PC-3 (cell line): Measurements from ENCODE around the gene ADAM19. TPM values are rescaled to one million over a fixed set of nuclear protein-coding genes. Genes with fewer than 3 reads are reported as not detected.
"Not testable (repeated sequence)": the region's sequence is repeated elsewhere in the genome, so short reads cannot be mapped to it uniquely, and the experiment has no call there.

Experiments
- ATAC-seq: fragments of 200-7000 bp; cut with Tn5 transposase; 2 replicates; pipeline ENCODE4 v1.9.1; 2020; ENCODE audit warnings: mild to moderate bottlenecking, moderate library complexity
- BruUV-seq: library from RNA; stranded (reverse); fragments of 400-500 nt; replicated peaks from 2 replicates; lab custom pipeline; 2021; lab: Mats Ljungman, UMichigan
- CTCF ChIA-PET: fragments of 300-600 bp; sonication (Branson Sonifier 250); formaldehyde crosslinking; loops from one replicate; lab custom pipeline; 2022; ENCODE audit warnings: antibody characterized with exemption; lab: Charles Lee
- POLR2A ChIA-PET: fragments of 300-600 bp; sonication (Branson Sonifier 250); formaldehyde crosslinking; loops from one replicate; lab custom pipeline; 2022; ENCODE audit warnings: antibody characterized with exemption; ENCODE audit not compliant: unreplicated experiment; lab: Charles Lee
- DNase-seq: peaks from one replicate; pipeline ENCODE4 v3.0.0-alpha.2; 2015
- H2AFZ ChIP-seq: fragments of 300-600 bp; sonication (generic); 2 replicates; pipeline ENCODE4 v1.6.0; 2016; ENCODE audit warnings: antibody characterized with exemption, low read length
- H3F3A ChIP-seq: fragments of 300-600 bp; sonication (generic); one replicate; pipeline ENCODE4 v1.6.0; 2017; ENCODE audit warnings: antibody characterized with exemption, low read length, control low read depth, mild to moderate bottlenecking; ENCODE audit not compliant: unreplicated experiment
- H3K27ac ChIP-seq: fragments of 300-600 bp; sonication (generic); 2 replicates; pipeline ENCODE4 v1.5.1; 2016; ENCODE audit warnings: mild to moderate bottlenecking, low read length
- H3K27me3 ChIP-seq: fragments of 300-600 bp; sonication (generic); 2 replicates; pipeline ENCODE4 v1.6.1; 2016; ENCODE audit warnings: low read length, mixed read lengths
- H3K36me3 ChIP-seq: fragments of 300-600 bp; sonication (generic); 2 replicates; pipeline ENCODE4 v1.6.1; 2016; ENCODE audit warnings: low read depth, mixed run types, low read length, mixed read lengths
- H3K4me1 ChIP-seq: fragments of 300-600 bp; sonication (generic); 2 replicates; pipeline ENCODE4 v1.5.1; 2016; ENCODE audit warnings: low read length; ENCODE audit not compliant: insufficient read depth
- H3K4me2 ChIP-seq: fragments of 300-600 bp; sonication (generic); 2 replicates; pipeline ENCODE4 v1.6.0; 2016; ENCODE audit warnings: low read length
- H3K4me3 ChIP-seq: fragments of 300-600 bp; sonication (generic); 2 replicates; pipeline ENCODE4 v1.5.1; 2016; ENCODE audit warnings: mild to moderate bottlenecking, low read length, mixed read lengths
- H3K79me2 ChIP-seq: fragments of 300-600 bp; sonication (generic); 2 replicates; pipeline ENCODE4 v1.6.1; 2017; ENCODE audit warnings: low read length, mixed read lengths
- H3K9ac ChIP-seq: fragments of 300-600 bp; sonication (generic); 2 replicates; pipeline ENCODE4 v1.6.0; 2016; ENCODE audit warnings: mild to moderate bottlenecking, low read length
- H3K9me2 ChIP-seq: fragments of 300-600 bp; sonication (generic); replicated peaks from 2 replicates; pipeline ENCODE4 v1.6.1; 2016; ENCODE audit warnings: mixed run types, low read length, mixed read lengths
- H3K9me3 ChIP-seq: fragments of 300-600 bp; sonication (generic); 2 replicates; pipeline ENCODE4 v1.6.1; 2016; ENCODE audit warnings: low read length, mixed read lengths
- H4K20me1 ChIP-seq: fragments of 300-600 bp; sonication (generic); 2 replicates; pipeline ENCODE4 v1.6.1; 2016; ENCODE audit warnings: low read length, mixed read lengths
- CTCF ChIP-seq: fragments of 300-600 bp; sonication (generic); conservative IDR thresholded peaks from 2 replicates; pipeline ENCODE4 v1.5.1; 2017; ENCODE audit warnings: antibody characterized with exemption, low read depth, mild to moderate bottlenecking, low read length
- EZH2 ChIP-seq: fragments of 300-600 bp; sonication (generic); IDR thresholded peaks from one replicate; pipeline ENCODE4 v1.6.1; 2017; ENCODE audit warnings: antibody characterized with exemption, mild to moderate bottlenecking, low read length; ENCODE audit not compliant: unreplicated experiment
- EZH2phosphoT487 ChIP-seq: fragments of 300-600 bp; sonication (generic); IDR thresholded peaks from 2 replicates; pipeline ENCODE4 v1.6.1; 2018; ENCODE audit warnings: mild to moderate bottlenecking, antibody characterized with exemption, low read length, borderline replicate concordance
- intact Hi-C: fragments of 100-400 bp; cut with micrococcal nuclease; formaldehyde crosslinking; loops from 2 replicates; pipeline ENCODE4 v1.9.0; 2023
- total RNA-seq: library from RNA; depleted of rRNA; stranded (reverse); fragments of >200 nt; gene quantifications from 2 replicates; pipeline ENCODE4 v1.2.3, GENCODE V29; 2014

The ADAM19 gene
- total RNA-seq, 1 experiment from 2014 or later = 115 TPM

DNA sequence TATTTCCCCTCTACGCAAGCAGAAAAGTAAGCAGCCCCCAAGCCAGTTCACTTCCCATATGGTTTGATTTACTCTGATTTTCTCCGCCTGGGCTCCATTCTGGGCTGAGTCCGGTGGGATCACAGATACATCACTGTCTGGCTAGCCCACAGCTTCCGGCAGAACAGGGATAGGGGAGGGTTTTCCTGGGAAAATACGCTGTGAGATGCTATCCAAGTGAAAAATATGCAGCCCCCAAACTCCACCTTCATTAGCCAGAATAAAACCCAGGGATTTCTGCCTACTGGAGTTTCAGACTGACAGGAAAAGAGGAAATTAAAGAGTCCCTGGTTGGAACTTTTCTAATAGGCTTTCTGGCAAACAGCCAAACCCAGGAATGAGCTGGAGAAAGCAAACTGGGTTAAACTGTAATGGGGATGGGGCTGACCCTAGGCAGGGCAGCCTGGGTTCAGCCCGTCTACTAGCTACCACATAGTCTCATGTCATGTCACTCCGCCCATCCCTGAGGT lies 132.5 kb downstream of the ADAM19 start:
- Histone ChIP-seq H3K4me1 (peaks cover 9% of the 10 kb centered on the region; the same call in 1 of the 2 replicates), H3K27me3 (no peaks in the 10 kb centered on the region), H2AFZ (no peak overlapping the region), H3K36me3 (no peaks in the 10 kb centered on the region), H3K27ac (no peak overlapping the region), H3K9me2 (no peaks in the 10 kb centered on the region), H4K20me1 (no peaks in the 10 kb centered on the region), H3K4me3 (no peak overlapping the region), H3K9ac (no peak overlapping the region), H3K79me2 (no peaks in the 10 kb centered on the region), H3K9me3 (no peaks in the 10 kb centered on the region), H3K4me2 (no peak overlapping the region), H3F3A (no peaks in the 10 kb centered on the region)
- ChIA-PET CTCF (no interaction called here), POLR2A (no interaction called here)
- no peak for ATAC-seq
- no TSS peak for BruUV-seq
- no peak for TF ChIP-seq EZH2
- TF ChIP-seq EZH2phosphoT487 = no peak
- TF ChIP-seq CTCF = no peak
- intact Hi-C loops = no loop called here
- DNase-seq = no peak

GRCh38 chr5:157434096-157434495 lies 141.5 kb downstream of the ADAM19 start:
- TF ChIP-seq EZH2phosphoT487 (no peak), EZH2 (no peak), CTCF (no peak)
- H3K4me3 ChIP-seq = no peak overlapping the region
- no peaks in the 10 kb centered on the region for H3K27me3 ChIP-seq
- no peak for ATAC-seq
- H3K4me2 ChIP-seq = no peak overlapping the region
- ChIA-PET CTCF (interaction anchor here (0.6 kb wide), 1 partner anchor 417 kb away, joined by 3 read pairs; no protein-coding TSS in a partner anchor), POLR2A (no interaction called here)
- no peak overlapping the region for H3K9ac ChIP-seq
- DNase-seq = no peak
- BruUV-seq = no TSS peak
- no peaks in the 10 kb centered on the region for H3K36me3 ChIP-seq
- H2AFZ ChIP-seq = no peak overlapping the region
- intact Hi-C loops = no loop called here
- H3K4me1 ChIP-seq = peaks cover 8% of the 10 kb centered on the region
- H3K27ac ChIP-seq = no peak overlapping the region
- H4K20me1 ChIP-seq = no peaks in the 10 kb centered on the region
- no peaks in the 10 kb centered on the region for H3K9me2 ChIP-seq
- no peaks in the 10 kb centered on the region for H3K79me2 ChIP-seq
- no peaks in the 10 kb centered on the region for H3F3A ChIP-seq
- no peaks in the 10 kb centered on the region for H3K9me3 ChIP-seq

DNA sequence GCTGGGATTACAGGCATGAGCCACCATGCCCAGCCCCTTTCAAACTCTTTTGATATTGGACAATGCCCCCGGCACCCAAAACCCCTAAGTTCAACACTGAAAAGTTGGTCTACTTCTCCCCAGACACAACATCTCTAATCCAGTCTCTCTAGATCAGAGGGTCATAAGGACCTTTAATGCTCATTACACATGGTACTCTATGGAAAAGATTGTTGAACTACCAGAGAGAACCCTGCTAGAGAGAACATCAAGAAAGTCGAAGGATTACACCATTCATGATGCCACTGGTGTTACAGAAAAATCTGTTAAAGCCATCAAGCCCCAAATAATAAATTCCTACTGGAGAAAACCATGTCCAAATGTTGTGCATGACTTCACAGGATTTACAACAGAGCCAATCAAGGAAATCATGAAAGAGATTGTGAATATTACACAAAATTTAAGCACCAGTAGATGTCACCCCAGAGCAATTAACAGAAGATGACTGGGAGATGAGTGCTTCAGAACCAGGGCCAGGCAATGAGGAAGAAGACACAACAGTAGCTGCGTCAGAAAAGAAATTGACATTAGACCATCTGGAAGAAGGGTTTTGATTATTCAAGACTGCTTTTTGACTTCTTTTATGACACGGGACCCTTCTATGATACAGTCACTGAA lies 143.9 kb downstream of the ADAM19 start:
- Histone ChIP-seq H3K27me3 (no peaks in the 10 kb centered on the region), H3K9ac (no peak overlapping the region), H2AFZ (peak overlapping the region; percentile 14), H3K79me2 (no peaks in the 10 kb centered on the region), H3F3A (no peaks in the 10 kb centered on the region), H3K9me3 (no peaks in the 10 kb centered on the region), H3K4me3 (no peak overlapping the region), H3K27ac (no peak overlapping the region; the same call in 1 of the 2 replicates), H3K9me2 (no peaks in the 10 kb centered on the region), H3K4me2 (no peak overlapping the region), H4K20me1 (no peaks in the 10 kb centered on the region), H3K36me3 (no peaks in the 10 kb centered on the region), H3K4me1 (peaks cover 8% of the 10 kb centered on the region)
- intact Hi-C loops = loop anchor here (1.0 to 2.0 kb wide), 9 partner anchors 39 to 312 kb away; partner anchors contain the start of gene LSM11
- no TSS peak for BruUV-seq
- DNase-seq = peak; percentile 90
- POLR2A ChIA-PET = interaction anchor here (0.5 kb wide), 1 partner anchor 38 kb away, joined by 3 read pairs; no protein-coding TSS in a partner anchor
- CTCF ChIA-PET = interaction anchor here (0.5 to 2.7 kb wide), 9 partner anchors 38 to 748 kb away, joined by 3 to 15 read pairs (median 4); partner anchors contain the start of gene THG1L
- TF ChIP-seq EZH2phosphoT487 (no peak), CTCF (peak; percentile 88)
- peak; percentile 96 for ATAC-seq

- CTCF ChIA-PET, H3K4me1 ChIP-seq, H3K36me3 ChIP-seq, H2AFZ ChIP-seq, DNase-seq, H3K27me3 ChIP-seq, H3K9me2 ChIP-seq, H3K27ac ChIP-seq, BruUV-seq, H3F3A ChIP-seq, H3K9me3 ChIP-seq, POLR2A ChIA-PET, H3K79me2 ChIP-seq, ATAC-seq, H3K4me2 ChIP-seq, H3K9ac ChIP-seq, H4K20me1 ChIP-seq, H3K4me3 ChIP-seq: not testable (repeated sequence)
- intact Hi-C loops = loop anchor here (2.0 kb wide), 1 partner anchor 63 kb away; no protein-coding TSS in a partner anchor
These were observed 145.7 kb downstream of the ADAM19 start for GRCh38 chr5:157429920-157430319.
